HUES6 (cell line): Measurements from ENCODE around the gene HKDC1.
"Not testable (repeated sequence)": the region's sequence is repeated elsewhere in the genome, so short reads cannot be mapped to it uniquely, and the experiment has no call there.

Experiments
- H3K27ac ChIP-seq: 2 replicates; pipeline ENCODE4 v1.7.0; 2013; ENCODE audit warnings: low read depth, mild to moderate bottlenecking, low read length, inconsistent platforms
- H3K27me3 ChIP-seq: 2 replicates; pipeline ENCODE4 v1.6.1; 2013; ENCODE audit warnings: low read length; ENCODE audit not compliant: control insufficient read depth, insufficient read depth
- H3K36me3 ChIP-seq: 2 replicates; pipeline ENCODE4 v1.6.1; 2013; ENCODE audit warnings: low read length; ENCODE audit not compliant: control insufficient read depth, insufficient read depth
- H3K4me1 ChIP-seq: 2 replicates; pipeline ENCODE4 v1.6.1; 2013; ENCODE audit warnings: low read length; ENCODE audit not compliant: control insufficient read depth, insufficient read depth
- H3K4me3 ChIP-seq: 2 replicates; pipeline ENCODE4 v1.5.1; 2013; ENCODE audit warnings: low read depth, low read length
- H3K9ac ChIP-seq: one replicate; pipeline ENCODE4 v1.6.1; 2013; ENCODE audit warnings: mild to moderate bottlenecking, low read length
- H3K9me3 ChIP-seq: 2 replicates; pipeline ENCODE4 v1.6.1; 2013; ENCODE audit warnings: low read depth, low read length; ENCODE audit not compliant: control insufficient read depth, insufficient read depth

The HKDC1 gene

DNA sequence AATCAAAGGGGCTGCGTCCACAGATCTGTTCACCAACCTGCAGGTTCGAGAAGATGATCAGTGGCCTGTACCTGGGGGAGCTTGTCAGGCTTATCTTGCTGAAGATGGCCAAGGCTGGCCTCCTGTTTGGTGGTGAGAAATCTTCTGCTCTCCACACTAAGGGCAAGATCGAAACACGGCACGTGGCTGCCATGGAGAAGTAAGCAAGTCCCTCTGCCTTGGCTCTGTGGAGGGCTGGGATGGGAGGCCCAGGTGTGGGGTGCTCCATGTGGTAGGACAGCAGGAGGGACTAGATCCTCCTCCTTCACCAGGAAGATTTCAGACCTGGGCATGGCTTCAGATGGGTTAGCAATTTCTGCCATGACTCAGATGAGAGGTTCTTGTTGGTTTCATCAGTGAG, 25.9 kb downstream of the HKDC1 start:
- no peak overlapping the region for H3K4me3 ChIP-seq
- H3K4me1 ChIP-seq = 0 out of 2 replicates have a peak, but pooled peaks cover 3% of the 10 kb centered on the region
- no peaks in the 10 kb centered on the region for H3K27me3 ChIP-seq
- no peak overlapping the region for H3K9ac ChIP-seq
- H3K9me3 ChIP-seq = no peaks in the 10 kb centered on the region
- no peak overlapping the region for H3K27ac ChIP-seq
- no peaks in the 10 kb centered on the region for H3K36me3 ChIP-seq

DNA sequence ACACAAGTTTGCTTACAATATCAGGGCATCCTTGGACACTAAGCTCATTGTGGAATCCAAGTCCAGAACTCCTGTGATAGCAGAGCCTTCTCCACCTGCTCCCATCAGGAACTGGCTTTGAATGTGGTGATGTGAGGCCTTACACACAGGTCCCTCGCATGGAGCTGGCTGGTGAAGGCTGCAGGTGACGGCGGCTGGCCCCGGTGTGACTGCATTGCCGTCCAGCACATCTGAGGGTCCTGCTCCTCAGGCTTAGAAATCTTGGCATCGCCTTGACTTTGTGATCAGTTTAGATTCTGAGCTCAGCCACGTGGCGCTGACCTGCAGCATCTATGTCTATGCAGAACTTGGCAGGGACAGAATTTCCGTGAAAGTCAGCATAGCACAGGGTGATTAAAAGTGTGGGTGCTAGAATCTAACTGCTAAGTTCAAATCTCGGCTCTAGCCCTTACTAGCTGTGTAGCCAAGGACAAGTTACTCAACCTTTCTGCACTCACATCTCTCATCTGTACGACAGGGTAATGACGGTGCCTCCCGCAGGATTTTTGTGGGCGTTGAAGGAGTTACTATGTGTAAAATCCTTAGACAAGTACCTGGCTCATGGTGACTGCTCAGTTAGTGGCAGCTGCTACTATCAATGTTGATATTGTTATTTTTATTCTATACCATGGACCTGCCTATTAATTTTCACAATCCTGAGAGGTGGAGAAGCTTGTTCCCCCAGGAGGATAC, 26.6 kb downstream of the HKDC1 start:
- no peak overlapping the region for H3K27ac ChIP-seq
- no peak overlapping the region for H3K4me3 ChIP-seq
- no peak overlapping the region for H3K9ac ChIP-seq
- no peaks in the 10 kb centered on the region for H3K36me3 ChIP-seq
- H3K27me3 ChIP-seq = no peaks in the 10 kb centered on the region
- no peaks in the 10 kb centered on the region for H3K9me3 ChIP-seq
- 0 out of 2 replicates have a peak, but pooled peaks cover 3% of the 10 kb centered on the region for H3K4me1 ChIP-seq

DNA sequence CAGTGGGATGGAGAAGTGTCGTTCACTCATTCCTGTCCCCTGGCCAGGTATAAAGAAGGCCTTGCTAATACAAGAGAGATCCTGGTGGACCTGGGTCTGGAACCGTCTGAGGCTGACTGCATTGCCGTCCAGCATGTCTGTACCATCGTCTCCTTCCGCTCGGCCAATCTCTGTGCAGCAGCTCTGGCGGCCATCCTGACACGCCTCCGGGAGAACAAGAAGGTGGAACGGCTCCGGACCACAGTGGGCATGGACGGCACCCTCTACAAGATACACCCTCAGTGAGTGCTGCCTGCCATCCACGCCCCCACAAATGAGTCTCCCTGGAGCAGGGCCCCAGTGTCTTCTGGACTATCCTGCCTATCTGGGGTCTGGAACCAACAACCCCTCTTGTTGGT, 27.2 kb downstream of the HKDC1 start:
- H3K9me3 ChIP-seq = no peaks in the 10 kb centered on the region
- H3K4me3 ChIP-seq = no peak overlapping the region
- H3K27ac ChIP-seq = no peak overlapping the region
- no peak overlapping the region for H3K9ac ChIP-seq
- 0 out of 2 replicates have a peak, but pooled peaks cover 3% of the 10 kb centered on the region for H3K4me1 ChIP-seq
- no peaks in the 10 kb centered on the region for H3K36me3 ChIP-seq
- no peaks in the 10 kb centered on the region for H3K27me3 ChIP-seq

DNA sequence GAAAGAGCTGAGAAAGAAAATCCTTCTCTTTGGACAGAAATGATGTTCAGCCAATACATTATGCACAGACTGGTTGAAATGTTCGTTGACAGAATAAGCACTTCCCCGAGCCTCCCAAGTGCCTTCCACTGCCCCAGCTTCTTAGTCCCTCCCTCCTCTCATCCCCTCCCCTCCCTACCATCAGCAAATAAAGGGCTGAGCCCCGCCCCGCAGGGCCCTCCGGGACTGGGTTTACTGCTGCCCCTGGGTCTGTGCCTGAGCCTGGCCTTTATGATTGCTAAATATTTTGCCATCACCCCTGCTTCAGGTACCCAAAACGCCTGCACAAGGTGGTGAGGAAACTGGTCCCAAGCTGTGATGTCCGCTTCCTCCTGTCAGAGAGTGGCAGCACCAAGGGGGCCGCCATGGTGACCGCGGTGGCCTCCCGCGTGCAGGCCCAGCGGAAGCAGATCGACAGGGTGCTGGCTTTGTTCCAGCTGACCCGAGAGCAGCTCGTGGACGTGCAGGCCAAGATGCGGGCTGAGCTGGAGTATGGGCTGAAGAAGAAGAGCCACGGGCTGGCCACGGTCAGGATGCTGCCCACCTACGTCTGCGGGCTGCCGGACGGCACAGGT, 28.1 kb downstream of the HKDC1 start:
- H3K27me3 ChIP-seq = no peaks in the 10 kb centered on the region
- no peak overlapping the region for H3K9ac ChIP-seq
- no peaks in the 10 kb centered on the region for H3K9me3 ChIP-seq
- no peak overlapping the region for H3K4me3 ChIP-seq
- no peaks in the 10 kb centered on the region for H3K4me1 ChIP-seq
- H3K27ac ChIP-seq = no peak overlapping the region
- H3K36me3 ChIP-seq = no peaks in the 10 kb centered on the region

DNA sequence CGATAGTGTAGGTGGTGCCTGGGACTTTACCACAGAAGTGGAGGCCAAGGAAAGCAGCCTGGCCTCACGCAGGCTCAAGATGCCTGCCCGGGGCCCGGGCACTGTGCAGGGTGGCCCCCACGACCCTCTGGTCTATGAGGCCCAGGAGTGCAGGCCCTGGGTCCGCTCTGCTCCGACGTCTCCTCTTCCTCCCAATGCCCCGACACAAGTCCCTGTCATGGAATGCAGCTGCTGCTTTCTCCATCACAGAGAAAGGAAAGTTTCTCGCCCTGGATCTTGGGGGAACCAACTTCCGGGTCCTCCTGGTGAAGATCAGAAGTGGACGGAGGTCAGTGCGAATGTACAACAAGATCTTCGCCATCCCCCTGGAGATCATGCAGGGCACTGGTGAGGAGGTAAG, 29.9 kb downstream of the HKDC1 start:
- H3K9me3 ChIP-seq = no peaks in the 10 kb centered on the region
- no peak overlapping the region for H3K9ac ChIP-seq
- H3K4me3 ChIP-seq = no peak overlapping the region
- no peak overlapping the region for H3K27ac ChIP-seq
- H3K4me1 ChIP-seq = no peaks in the 10 kb centered on the region
- no peaks in the 10 kb centered on the region for H3K27me3 ChIP-seq
- no peaks in the 10 kb centered on the region for H3K36me3 ChIP-seq

DNA sequence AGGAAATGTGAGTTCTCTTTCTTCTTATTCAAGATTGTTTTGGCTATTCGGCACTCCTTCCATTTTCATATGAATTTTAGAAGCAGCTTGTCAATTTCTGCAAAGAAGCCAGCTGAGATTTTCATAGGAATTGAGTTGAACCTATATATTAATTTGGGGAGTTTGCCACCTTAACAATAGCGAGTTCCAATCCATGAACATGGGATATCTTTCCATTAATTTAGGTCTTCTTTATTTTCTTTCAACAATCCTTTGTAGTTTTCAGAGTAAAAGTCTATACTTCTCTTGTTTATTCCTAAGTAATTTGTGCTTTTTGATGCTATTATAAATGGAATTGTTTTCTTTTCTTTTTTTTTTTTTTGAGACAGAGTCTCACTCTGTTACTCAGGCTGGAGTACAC, 31.3 kb downstream of the HKDC1 start:
- H3K4me1 ChIP-seq, H3K36me3 ChIP-seq, H3K27ac ChIP-seq: not testable (repeated sequence)

DNA sequence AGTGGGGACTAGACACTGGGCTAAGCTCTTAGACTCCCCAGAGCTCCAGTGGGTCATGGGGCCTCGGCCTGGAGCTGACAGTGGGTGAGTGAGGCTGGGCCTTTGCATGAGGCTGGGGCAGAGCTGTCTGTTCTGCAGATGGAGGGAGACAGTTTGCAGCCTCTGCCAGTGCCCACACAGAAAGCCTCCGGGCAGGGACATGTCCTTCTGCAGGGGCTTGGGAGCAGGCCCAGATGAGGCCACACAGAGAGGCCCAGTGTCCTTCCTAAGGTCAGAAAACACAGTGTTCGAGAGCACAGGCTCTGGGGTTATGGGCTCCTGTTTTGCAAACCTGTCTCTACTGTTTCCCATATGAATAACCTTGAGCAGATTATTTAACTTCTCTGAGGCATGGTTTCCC, 33.0 kb downstream of the HKDC1 start:
- Histone ChIP-seq H3K27me3 (no peaks in the 10 kb centered on the region), H3K4me1 (no peaks in the 10 kb centered on the region), H3K4me3 (no peak overlapping the region), H3K9me3 (no peaks in the 10 kb centered on the region), H3K36me3 (no peaks in the 10 kb centered on the region), H3K27ac (no peak overlapping the region), H3K9ac (no peak overlapping the region)

More for the DNA sequence above, 31.3 kb downstream of the HKDC1 start:
- H3K4me3 ChIP-seq, H3K9me3 ChIP-seq, H3K27me3 ChIP-seq, H3K9ac ChIP-seq: not testable (repeated sequence)

DNA sequence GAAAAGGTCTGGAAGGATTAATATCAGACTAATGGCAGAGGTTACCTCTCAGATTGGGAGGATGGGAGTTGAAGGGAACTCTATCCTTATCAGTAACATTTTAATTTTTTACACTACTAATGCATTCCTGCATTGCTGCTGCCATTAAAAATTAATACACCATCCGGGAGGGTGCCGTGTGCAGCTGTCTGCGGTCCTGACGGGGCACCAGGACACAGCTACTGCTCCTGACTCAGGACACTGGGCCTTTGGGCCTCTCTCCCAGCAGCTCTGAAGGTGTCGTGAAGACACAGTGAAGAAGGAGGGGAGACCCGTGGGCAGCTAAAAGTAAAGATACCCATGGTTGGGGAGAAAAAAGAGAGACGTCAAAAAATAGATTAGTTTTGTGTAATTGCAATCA, 34.7 kb downstream of the HKDC1 start:
- H3K27me3 ChIP-seq = no peaks in the 10 kb centered on the region
- H3K4me3 ChIP-seq = no peak overlapping the region
- no peaks in the 10 kb centered on the region for H3K36me3 ChIP-seq
- H3K9ac ChIP-seq = no peak overlapping the region
- H3K4me1 ChIP-seq = no peaks in the 10 kb centered on the region
- no peak overlapping the region for H3K27ac ChIP-seq
- no peaks in the 10 kb centered on the region for H3K9me3 ChIP-seq

DNA sequence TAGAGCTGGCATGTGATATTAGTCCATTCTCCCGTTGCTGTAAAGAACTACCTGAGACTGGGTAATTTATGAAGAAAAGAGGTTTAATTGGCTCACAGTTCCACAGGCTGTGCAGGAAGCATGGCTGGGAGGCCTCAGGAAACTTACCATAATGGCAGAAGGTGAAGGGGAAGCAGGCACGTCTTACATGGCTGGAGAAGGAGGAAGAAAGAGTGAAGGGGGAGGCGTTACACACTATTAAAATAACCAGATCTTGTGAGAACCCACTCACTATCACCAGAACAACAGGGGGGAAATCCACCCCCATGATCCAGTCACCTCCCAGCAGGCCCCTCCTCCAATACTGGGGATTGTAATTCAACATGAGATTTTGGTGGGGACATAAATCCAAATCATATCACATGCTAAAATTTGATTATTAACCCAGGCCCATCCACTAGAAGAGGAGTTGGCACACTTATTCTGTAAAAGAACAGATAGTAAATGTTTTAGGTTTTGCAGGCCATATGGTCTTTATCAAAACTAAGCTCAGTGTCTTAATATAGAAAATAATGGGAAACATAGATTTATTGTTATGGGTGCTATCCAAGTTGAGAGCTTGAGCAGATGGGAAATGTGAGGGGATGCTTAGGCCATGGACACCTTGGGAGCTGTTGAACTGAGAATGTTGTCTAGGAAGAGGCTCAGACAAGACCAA, 39.6 kb downstream of the HKDC1 start:
- Histone ChIP-seq H3K27me3 (no peaks in the 10 kb centered on the region), H3K4me3 (no peak overlapping the region), H3K9me3 (no peaks in the 10 kb centered on the region), H3K9ac (no peak overlapping the region), H3K27ac (no peak overlapping the region), H3K4me1 (no peaks in the 10 kb centered on the region), H3K36me3 (no peaks in the 10 kb centered on the region)

DNA sequence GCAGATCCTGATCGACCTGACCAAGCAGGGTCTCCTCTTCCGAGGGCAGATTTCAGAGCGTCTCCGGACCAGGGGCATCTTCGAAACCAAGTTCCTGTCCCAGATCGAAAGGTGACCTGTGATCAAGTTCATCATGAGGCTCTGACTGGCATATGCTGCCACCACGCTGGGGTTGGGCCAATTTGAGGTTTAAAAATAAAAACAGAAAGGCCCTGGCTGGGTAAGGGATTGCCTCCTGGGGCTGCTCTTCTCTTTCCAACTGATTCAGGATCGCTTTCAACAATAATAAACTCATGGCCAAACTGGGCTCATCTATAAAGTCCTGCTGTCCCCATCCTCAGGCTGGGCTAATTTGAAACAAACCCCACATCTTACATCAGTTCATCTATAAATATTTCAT, 41.1 kb downstream of the HKDC1 start:
- Histone ChIP-seq H3K4me1 (no peaks in the 10 kb centered on the region), H3K4me3 (no peak overlapping the region), H3K9ac (no peak overlapping the region), H3K36me3 (no peaks in the 10 kb centered on the region), H3K27me3 (no peaks in the 10 kb centered on the region), H3K27ac (no peak overlapping the region), H3K9me3 (no peaks in the 10 kb centered on the region)

DNA sequence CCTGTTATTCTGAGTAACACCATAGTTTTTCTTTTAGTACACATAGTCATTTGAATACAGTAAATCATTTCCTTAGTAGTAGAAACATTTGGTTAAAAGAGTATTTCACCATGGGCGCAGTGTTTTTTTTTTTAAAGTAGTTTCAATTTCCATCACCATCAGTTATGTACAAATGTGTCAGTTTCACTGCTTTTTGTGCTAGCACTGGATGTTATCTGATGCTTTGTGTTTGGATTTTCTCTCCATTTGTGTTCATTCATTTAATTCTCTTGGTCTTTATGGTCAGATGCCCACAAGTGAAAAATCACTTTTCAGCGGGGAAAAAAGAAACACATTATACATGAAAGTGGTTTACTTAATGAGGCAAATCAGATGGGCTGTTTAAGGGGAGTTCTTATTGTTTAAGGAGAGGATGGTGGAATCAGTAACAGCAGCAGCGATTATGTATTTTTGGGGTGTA, 42.2 kb downstream of the HKDC1 start:
- Histone ChIP-seq H3K27me3 (no peaks in the 10 kb centered on the region), H3K9me3 (no peaks in the 10 kb centered on the region), H3K27ac (no peak overlapping the region), H3K4me1 (no peaks in the 10 kb centered on the region), H3K9ac (no peak overlapping the region), H3K36me3 (no peaks in the 10 kb centered on the region), H3K4me3 (no peak overlapping the region)
